ENCODE results near the gene ZNF275.
"Not testable (repeated sequence)": the region's sequence is repeated elsewhere in the genome, so short reads cannot be mapped to it uniquely, and the experiment has no call there.

The ZNF275 gene

DNA sequence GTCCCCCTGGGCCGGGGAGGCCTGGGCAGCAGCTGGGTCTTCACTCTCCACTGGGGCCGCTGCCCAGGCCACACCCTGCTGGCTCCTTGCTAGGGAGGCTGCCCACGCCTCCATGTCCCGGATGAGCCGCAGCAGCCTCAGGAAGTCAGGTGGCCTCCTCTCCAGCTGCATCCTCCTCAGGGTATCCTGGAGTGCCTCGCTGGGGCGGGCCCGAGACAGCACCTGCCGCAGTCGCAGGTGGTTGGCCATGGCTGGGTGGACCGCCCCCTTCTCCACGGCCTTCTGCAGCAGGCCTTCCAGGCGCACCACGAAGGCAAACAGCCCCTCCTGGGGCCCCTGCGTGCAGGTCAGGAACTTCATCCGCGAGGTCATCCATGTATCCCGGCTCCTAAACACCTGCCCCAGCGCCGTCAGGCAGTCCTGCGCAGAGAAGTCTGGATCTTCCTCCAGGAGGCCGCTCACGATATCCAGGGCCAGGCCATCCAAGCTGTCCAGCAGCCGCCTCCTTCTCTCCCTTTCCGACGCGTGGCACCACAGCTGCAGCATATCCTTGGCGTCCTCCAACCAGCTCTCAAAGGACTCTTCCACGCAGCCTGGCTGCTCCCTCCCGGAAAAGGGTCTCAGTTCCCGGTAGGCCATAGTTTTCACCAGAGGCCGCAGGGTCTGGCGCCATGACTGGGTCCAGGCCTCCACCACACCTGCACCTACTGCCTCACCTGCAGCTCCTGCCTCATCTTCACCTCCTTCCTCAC, 14.5 kb upstream of the ZNF275 start:
- no peak for DNase-seq

DNA sequence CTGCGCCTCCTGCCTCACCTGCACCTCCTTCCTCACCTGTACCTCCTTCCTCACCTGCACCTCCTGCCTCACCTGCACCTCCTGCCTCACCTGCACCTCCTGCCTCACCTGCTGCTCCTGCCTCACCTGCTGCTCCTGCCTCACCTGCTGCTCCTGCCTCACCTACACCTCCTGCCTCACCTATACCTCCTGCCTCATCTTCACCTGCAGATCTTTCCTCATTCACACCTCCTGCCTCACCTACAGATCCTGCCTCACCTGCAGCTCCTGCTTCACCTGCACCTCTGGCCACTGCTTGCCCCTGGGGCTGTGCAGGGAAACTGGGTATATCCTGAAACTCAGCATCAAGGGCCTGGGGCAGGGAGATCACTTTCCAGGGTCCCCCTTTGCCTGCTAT, 13.9 kb upstream of the ZNF275 start:
- not testable (repeated sequence) for DNase-seq

DNA sequence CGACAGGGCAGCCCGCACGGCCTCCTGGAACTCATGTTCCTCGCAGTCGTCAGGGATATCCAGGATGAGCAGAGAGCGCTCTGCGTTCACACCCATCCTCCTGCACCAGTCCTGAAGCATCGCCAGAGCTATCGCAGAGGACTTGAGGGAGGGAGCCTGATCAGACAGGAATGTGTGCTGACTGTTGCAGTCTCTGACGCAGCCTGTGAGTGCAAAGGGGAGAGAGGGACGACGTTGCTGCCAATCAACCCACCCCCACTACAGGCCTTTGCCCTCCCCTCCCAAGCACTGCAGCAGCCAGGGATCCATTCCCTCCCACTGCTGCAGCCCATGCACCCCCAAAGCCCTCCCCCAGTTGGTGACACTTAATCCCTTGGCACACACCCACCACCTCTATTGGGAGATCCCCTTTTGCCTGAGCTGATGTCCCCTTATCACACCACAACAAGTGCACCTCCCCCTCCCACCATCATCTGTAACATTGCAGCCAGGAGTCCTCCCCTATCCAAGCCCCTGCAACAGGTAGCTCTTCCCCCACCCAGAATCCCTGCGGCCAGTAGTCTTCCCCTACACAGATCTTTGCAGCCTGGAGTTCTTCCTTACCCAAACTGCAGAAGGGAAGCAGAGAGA, 13.3 kb upstream of the ZNF275 start:
- DNase-seq, result no peak

DNA sequence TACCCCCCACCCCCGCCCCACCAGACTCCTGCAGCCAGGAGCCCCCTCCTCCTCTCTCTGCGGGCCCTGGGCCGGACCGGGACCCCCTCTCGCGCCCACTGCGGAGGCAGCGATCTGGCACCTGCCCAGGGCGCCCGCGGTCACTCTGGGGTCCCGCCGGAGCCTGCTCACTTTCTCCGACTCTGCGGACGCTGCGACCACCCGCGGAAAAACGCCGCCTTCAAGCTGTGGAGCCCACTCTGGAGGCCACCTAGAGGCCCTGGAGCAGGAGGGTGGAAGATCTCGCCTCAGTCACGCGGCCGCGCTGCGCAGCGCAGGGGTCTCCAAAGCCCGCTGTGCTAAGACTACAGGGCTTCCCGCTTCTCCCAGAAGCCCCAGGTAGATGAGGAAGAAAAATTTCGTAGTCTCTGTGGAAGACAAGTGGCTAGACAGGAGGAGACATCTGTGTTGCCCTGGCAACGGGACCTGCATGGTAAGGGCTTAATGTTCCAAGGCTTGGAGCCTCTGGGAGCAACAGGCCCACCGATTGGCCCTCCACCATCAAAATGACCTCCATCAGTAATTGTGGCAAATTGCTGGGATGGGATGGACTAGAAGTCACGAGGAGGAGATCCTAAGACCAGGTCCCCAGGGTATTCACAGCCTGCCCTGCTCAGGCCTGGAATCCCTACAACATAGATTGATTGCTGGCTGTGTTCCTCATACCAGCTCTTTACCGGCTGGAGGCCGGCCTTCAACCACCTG, 12.4 kb upstream of the ZNF275 start, which contains the start of gene PNMA6F:
TSS of gene PNMA6F (minus strand) at position 387 of the 744 bp plus-strand sequence. CDS start 1,093 bp downstream, outside the sequence.
- DNase-seq, result no peak

DNA sequence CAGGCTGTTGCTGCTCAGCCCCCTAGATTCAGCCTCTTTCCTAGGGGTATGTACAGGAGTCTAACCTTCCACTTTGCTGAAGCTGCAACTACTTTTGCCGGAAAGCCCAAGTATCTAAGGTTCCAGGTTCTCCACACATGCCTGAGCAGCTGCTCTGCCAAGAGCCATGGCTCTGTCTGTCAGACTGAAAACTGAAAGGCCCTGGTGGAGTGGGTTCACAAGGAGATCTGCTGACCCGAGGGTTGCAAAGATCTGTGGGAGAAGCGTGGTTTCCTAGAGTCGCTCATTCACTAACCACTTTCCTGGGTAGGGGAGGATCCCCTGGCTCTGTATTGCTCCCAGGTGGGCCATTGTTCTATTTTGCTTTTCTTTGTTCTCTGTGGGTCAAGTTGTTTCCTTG, 6.4 kb upstream of the ZNF275 start:
- DNase-seq, result no peak

DNA sequence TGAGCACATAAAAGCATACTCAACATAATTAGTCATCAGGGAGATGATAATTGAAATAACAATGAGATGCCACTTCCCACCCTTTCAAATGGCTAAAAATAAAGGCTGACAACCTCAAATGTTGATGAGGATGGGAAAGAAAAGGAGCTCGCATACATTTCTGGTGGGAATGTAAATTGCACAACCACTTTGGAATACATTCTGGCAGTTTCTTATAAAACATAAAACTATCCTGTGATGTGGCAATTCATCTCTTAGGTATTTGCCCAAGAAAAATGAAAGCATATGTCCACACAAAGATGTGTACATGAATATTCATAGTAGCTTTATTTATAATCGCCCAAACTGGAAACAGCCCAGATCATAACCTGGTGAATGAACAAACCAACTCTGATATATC, 687 bp upstream of the ZNF275 start:
- peak; percentile 1 for DNase-seq

DNA sequence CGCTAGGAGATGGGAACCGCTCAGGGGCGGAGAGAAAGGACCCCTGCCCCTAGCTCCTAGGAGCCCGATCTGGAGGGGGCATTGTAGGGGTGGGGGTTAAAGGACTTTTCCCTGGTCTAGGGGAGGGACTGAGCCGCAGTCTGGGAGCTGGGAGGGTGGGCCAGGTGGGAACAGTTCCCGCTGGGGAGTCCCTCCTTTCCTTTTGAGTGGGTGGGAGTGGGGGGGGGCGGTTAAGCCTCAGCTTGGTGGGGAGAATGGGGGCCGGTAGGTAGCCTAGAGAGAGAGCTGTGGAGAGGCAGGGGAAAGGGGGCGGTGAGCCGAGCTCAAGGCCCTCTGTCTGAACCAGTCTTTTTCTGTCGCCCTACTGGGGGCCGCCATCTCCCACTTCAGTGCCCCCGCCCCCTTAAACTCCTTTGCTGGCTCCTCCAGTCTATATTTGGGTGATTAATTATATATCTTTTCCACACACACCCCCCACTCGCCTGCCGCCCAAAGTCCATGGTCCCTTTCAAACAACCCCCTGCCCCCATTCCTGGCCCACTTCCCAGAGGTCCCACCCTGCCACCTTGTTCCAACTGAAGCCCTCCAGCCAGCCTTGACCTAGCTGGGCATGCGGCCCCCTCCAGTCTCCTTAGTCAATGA, 822 bp downstream of the ZNF275 start:
- no peak for DNase-seq

DNA sequence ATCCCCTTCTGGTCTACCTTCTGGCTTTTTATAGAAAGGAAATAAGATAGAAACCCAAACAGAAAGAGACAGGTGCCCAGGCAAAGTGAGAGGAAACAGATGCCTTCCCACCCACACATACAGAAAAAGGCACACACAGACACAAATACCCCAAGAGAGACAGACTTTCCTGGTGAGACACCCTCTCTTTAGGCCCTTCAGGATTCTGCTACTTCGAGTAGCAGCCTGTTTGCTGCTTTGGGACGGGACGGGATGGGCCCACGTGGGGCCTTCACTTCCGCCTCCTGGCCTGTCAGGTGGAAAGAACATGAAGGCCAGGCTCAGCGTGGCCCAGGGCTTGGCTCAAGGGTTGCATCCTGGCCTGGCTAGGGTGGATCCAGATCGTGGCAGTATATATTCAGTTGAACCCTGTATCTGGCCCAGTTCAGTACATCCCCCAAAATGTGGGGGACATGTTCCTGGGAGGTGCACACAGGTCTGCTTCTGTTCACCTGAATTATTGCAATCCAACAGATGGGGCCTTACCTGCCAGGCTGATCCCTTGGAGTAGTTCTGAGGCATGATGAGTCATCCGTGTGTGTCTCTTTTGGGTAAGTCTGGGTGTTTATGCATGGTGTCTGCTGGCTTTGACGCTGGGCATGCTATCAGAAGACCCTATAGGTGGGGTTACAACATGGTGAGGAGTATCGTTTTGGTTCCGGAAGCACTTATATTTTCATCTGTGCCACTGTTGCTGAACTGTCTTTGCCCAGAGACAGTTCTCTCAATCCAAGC, 2.4 kb downstream of the ZNF275 start:
- no peak for DNase-seq

DNA sequence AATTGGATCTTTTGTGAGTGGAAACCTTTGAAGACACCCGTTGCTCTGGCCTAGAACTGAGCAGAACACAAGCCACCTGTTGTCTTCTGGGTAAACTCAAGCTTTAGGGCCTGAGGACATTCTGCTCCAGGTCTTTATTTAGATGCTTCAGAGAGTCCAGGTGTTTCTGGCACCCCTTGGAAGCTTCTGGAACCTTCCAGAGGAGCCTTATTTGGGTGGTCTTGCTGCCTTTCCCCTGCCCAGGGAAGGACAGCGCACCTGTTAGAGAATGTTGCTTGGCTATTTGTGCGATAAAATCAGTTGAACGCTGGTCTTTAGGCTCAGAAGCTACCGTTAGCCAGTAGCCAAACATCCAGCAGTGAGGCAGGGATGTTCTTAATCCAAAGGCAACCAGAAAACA, 3.0 kb downstream of the ZNF275 start:
- DNase-seq, result no peak

DNA sequence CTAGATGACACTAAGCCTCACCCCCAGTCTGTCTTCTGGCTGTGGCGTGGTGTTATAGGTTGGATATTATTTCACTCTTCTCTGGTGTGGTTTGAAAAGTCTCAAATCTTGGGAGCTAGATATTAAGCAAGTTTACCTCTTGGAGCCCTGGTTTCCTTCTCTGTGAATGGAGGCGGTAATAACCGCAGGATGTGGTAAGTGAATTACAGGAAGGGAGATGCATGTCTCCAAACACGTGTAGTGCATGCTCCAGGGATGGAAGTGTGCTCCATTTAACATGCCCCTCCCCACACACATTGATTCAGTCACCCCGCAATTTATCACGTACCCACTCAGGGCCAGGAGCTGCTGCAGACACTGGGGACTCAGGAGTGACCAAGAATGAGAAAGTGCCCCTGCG, 4.9 kb downstream of the ZNF275 start:
- no peak for DNase-seq

DNA sequence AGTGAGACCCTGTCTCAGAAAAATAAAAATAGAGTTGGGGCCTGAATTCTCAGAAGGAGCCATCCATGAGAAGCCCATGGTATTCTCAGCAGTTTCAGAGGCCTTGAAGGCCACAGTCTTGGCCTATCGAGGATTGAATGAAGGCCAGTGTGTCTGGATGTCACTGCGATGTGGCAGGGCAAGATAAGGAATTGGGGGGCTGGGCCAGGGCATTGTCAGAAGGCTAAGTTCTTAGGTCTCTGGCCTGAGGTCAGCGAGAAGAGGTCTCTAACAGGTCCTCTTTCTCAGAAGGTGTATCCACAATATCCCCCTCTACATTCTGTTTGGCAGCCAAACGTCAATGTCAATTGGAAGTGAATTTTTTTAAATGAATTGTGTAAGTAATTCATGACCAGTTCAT, 5.7 kb downstream of the ZNF275 start:
- no peak for DNase-seq

DNA sequence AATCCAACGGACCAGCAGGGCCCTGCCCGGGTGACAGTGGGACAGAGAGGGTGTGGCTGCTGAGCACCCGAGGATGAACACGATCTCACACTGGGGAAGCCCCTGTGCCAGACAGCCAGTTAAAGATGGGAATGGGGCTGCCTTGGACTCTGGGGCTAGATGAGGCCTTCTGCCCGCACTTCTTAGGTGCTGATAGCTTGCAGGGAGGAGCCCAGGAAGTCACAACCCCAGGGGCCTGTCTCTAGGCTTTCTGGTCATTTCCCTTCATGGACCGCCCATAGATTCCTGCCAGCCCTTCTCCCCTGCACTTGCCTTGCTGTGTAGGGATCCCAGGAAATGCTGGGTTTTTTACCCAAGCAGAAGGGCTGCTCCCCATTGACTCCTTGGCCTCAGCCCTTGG, 6.2 kb downstream of the ZNF275 start:
- no peak for DNase-seq

DNA sequence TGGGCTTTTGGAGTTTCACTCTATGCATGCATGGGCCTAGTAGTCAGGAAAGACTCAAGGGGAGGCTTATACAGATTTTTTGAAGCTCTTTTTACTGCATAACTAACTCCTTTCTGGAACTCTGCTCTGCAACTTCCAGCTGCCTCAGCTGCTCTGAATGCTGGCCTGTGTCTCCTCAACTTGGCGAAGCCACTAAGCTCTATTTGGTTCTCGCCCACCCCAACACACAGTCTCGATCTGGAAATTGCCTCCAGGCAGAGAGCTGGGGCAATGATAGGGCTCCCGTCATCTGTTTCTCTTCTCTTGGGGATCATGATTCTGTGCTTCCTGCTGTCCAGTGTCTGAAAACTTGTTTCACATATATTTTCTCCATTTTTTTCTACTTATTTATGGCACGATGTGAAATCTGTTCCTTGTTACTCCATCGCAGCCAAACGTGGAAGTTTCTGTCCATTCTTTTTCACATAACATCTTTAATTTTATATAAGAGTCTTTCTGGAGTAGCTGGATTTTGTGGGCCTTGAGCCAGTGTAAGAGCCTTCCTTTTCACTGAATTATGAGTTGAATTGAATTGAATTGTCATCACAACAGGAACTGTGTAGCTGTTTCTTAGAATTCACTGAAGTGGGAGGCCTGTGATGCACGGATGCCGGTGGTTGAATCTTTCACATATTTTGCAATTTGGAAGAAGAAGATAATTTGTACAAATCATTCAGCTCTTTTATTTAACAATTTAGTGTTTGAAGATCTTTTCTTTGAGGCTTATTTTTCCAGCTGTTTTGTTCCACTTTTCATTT, 9.0 kb downstream of the ZNF275 start:
- no peak for DNase-seq

DNA sequence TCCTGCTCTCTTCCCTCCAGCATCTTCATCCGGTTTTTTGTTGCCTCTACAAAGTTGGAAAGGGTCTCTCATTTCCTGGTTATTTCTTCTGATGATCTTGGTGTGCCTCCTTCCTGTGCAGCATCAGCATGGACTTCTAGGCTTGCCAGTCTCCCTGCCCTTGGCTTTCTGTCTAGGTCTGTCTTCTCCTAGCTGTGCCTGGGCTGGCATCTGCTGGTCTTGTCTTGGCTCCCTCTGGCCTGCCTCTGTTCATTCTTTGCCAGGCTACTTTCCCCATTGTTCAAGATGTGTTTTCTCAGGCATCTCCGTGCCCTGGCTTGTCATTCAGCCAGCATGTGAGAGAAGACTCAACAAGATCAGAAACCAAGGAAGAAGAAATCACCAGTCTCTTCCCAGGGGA, 9.7 kb downstream of the ZNF275 start:
- no peak for DNase-seq

DNA sequence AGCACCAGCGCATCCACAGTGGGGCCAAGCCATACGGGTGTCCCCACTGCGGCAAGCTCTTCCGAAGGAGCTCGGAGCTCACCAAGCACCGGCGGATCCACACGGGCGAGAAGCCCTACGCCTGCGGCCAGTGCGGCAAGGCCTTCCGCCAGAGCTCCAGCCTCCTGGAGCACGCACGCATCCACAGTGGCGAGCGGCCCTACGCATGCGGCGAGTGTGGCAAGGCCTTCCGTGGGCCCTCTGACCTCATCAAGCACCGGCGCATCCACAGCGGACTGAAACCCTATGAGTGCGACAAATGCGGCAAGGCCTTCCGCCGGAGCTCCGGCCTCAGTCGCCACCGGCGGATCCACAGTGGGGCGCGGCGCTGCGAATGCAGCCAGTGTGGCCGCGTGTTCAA, 13.6 kb downstream of the ZNF275 start:
- DNase-seq, result no peak

DNA sequence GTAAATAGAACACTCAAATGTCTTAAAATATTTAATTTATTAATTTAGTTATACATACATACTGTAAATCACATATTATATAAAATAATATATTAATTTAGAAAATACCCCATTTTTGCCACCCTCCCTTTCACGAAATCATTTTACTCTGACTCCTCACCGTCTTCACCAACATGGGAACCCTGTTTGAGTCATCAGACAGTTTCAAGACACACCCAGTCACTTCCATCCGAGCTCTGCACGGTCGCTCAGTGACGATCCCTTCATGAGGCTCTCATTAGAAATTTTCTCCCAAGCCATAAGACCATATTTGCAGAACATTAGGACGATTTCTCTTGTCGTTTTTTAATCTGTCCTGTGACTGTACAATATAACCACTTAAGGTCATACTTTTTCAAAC, 14.5 kb downstream of the ZNF275 start:
- no peak for DNase-seq

DNA sequence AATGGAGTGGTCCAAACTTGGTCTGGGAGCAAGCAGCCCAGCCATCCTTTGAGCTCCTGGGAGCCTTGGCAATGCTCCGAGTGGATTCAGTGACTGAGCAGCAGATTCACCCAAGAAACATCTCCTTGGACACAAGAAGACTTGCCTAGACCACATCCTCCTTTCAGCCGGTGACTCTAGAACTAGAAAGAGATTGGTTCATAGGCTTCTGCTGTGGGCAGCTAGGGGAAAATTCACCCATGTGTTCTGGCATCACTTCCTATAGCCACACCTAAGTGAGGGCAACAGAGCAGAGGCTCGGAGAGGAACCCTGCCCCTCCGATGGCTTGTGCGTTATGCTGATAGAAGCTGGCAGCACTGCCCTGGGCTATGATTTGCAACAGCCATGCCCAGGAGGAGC, 16.0 kb downstream of the ZNF275 start:
- no peak for DNase-seq

DNA sequence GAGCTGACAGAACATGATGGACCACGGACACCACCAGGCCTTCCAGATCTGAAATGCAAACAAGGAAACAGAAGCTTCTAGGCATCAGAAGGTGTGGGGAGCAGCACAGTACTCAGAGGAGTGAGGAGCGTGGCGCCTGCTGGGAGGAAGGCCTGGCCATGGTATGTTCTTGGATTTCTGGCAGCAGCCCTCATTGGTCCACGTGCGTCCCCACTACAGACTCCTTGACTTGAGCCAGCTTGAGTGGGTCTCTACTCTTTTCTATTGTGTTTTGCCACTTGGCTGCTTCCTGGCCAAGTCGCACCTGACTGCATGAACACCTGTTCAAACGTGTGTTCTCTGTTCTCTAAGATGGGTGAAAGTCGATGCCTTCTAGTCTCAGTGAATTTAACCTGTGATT, 18.0 kb downstream of the ZNF275 start:
- DNase-seq, result no peak

DNA sequence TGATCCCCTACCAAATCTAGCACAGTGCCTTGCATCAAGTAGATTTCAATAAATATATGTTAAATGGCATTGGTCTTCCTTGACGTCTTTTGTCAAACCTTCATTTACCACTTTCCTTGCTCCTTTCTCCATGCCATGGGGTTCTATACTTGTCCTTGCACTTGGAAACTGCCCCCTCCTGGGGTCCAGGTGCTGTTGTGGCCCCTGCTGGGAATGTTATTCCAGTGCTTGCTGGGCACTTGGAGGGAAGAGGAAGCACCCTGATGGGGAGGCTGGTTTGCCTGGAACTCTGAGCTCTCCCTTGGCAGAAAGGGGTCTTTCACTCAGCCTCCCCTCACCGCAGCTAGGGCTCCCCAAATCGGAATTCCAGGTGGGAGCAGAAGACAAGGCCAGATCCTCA, 18.9 kb downstream of the ZNF275 start:
- no peak for DNase-seq

DNA sequence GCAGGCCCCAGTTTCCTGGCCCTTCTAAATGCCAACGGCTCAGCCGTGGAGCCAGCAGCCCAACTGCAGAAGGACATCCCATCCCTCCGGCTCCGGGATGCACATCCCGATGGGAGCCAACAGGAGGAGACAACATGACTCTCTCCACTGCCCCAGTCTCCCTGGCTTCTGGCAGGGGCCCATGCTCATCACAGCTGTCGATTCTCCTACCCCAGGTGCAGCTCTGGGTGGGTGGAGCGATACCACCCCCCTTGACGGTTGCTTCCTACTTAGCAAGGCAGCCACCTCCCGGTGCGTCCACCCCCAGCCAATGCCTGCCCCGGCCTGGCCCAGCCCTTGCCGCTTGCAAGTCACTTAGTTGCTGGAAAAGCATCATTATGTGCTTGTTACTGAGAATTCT, 19.5 kb downstream of the ZNF275 start:
- DNase-seq, result no peak

DNA sequence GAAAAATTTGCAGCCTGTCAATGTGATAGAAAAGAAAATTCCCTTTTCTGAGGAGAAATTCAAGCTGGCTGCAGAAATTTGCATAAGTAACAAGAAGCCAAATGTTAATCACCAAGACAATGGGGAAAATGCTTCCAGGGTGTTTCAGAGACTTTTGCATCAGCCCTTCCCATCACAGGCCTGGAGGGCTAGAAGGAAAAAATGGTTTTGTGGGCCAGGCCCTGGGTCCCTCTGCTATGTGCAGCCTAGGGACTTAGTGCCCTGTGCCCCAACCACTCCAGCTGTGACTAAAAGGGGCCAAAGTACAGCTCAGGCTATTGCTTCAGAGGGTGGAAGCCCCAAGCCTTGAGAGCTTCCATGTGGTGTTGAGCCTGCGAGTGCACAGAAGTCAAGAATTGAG, 23.9 kb downstream of the ZNF275 start:
- no peak for DNase-seq

All from NCI-H226 (cell line).